DND-41 (cell line): Measurements from ENCODE around the gene ZSWIM8.

ENCODE experiments used
- ATAC-seq: fragments of 200-7000 bp; cut with Tn5 transposase; 3 replicates; pipeline ENCODE4 v1.9.1; 2021; ENCODE audit warnings: low read depth; ENCODE audit not compliant: insufficient read depth
- DNase-seq: peaks from one replicate; pipeline ENCODE4 v3.0.0-alpha.2; 2020
- H2AFZ ChIP-seq: 2 replicates; pipeline ENCODE4 v1.6.0; 2012; ENCODE audit warnings: low read depth, low read length
- H3K27ac ChIP-seq: 2 replicates; pipeline ENCODE4 v1.5.1; 2012; ENCODE audit warnings: low read length, inconsistent platforms
- H3K27me3 ChIP-seq: fragments of 200-600 bp; sonication (generic); 2 replicates; pipeline ENCODE4 v1.6.0; 2012; ENCODE audit warnings: low read length, mild to moderate bottlenecking, inconsistent platforms; ENCODE audit not compliant: insufficient read depth, poor library complexity
- H3K36me3 ChIP-seq: 2 replicates; pipeline ENCODE4 v1.5.1; 2012; ENCODE audit warnings: low read length, inconsistent platforms; ENCODE audit not compliant: insufficient read depth
- H3K4me1 ChIP-seq: 2 replicates; pipeline ENCODE4 v1.5.1; 2012; ENCODE audit warnings: mild to moderate bottlenecking, low read length; ENCODE audit not compliant: insufficient read depth
- H3K4me2 ChIP-seq: 2 replicates; pipeline ENCODE4 v1.6.0; 2012; ENCODE audit warnings: mild to moderate bottlenecking, moderate library complexity, low read length, inconsistent platforms; ENCODE audit not compliant: insufficient read depth
- H3K4me3 ChIP-seq, 2 experiments: fragments of 200-600 bp in 1 of 2; shearing (Covaris generic) in 1 of 2; 2 replicates each; pipeline ENCODE4 v1.5.1; 2012 to 2016; ENCODE audit warnings: inconsistent platforms in 2 of 2, low read length in 2 of 2, mild to moderate bottlenecking in 2 of 2, low read depth in 1 of 2, moderate library complexity in 1 of 2
- H3K79me2 ChIP-seq: 2 replicates; pipeline ENCODE4 v1.6.0; 2012; ENCODE audit warnings: low read length, inconsistent platforms; ENCODE audit not compliant: insufficient read depth
- H3K9ac ChIP-seq: 2 replicates; pipeline ENCODE4 v1.6.0; 2012; ENCODE audit warnings: low read depth, mild to moderate bottlenecking, inconsistent platforms, low read length, moderate library complexity
- H3K9me3 ChIP-seq: 2 replicates; pipeline ENCODE4 v1.5.1; 2012; ENCODE audit warnings: low read length, moderate library complexity, mild to moderate bottlenecking, inconsistent platforms; ENCODE audit not compliant: insufficient read depth, severe bottlenecking
- H4K20me1 ChIP-seq: 2 replicates; pipeline ENCODE4 v1.6.0; 2012; ENCODE audit warnings: low read length; ENCODE audit not compliant: insufficient read depth
- EZH2 ChIP-seq: IDR thresholded peaks from 3 replicates; pipeline ENCODE4 v1.6.1; 2012; ENCODE audit warnings: borderline replicate concordance, low read depth, mild to moderate bottlenecking, moderate library complexity, low read length, inconsistent platforms; ENCODE audit not compliant: severe bottlenecking
- TF ChIP-seq, protein P1 (sequence below): IDR thresholded peaks from 2 replicates; pipeline ENCODE4 v1.5.1; 2012; ENCODE audit warnings: borderline replicate concordance, low read length, moderate library complexity, mild to moderate bottlenecking; ENCODE audit not compliant: poor library complexity, severe bottlenecking; ENCODE audit errors: extremely low read depth

ZSWIM8 gene

DNA sequence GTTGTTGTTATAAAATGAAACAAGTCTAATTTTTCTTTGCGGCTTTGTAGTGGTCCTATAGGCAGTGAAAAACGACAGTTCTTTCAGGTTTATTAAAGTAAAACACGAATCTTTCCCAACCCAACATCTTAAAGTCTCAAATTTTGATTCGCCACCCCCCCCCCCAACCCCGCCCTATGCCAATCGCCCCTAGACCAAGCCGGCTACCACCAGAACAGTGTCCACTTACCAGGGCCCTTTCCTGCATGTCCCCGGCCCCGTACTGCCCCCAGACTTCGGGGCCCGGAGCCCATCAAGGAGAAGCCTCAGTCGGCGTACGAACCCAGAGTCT, 3.9 kb upstream of the ZSWIM8 start:
- peaks cover 80% of the 10 kb centered on the region for H3K79me2 ChIP-seq
- peak overlapping the region; percentile 78 for H3K9ac ChIP-seq
- peaks cover 32% of the 10 kb centered on the region for H3K36me3 ChIP-seq
- peak overlapping the region; percentile 69 for H2AFZ ChIP-seq
- H3K9me3 ChIP-seq: no peaks in the 10 kb centered on the region
- H3K4me1 ChIP-seq: peaks cover 58% of the 10 kb centered on the region
- peak overlapping the region; percentile 80 to 86 for H3K4me3 ChIP-seq
- peaks cover 6% of the 10 kb centered on the region; the same call in 1 of the 2 replicates for H4K20me1 ChIP-seq
- no peaks in the 10 kb centered on the region for H3K27me3 ChIP-seq
- no peak for ATAC-seq
- DNase-seq: no peak
- H3K27ac ChIP-seq: peak overlapping the region; percentile 80
- peak overlapping the region; percentile 70 for H3K4me2 ChIP-seq
- TF ChIP-seq, protein P1, sequence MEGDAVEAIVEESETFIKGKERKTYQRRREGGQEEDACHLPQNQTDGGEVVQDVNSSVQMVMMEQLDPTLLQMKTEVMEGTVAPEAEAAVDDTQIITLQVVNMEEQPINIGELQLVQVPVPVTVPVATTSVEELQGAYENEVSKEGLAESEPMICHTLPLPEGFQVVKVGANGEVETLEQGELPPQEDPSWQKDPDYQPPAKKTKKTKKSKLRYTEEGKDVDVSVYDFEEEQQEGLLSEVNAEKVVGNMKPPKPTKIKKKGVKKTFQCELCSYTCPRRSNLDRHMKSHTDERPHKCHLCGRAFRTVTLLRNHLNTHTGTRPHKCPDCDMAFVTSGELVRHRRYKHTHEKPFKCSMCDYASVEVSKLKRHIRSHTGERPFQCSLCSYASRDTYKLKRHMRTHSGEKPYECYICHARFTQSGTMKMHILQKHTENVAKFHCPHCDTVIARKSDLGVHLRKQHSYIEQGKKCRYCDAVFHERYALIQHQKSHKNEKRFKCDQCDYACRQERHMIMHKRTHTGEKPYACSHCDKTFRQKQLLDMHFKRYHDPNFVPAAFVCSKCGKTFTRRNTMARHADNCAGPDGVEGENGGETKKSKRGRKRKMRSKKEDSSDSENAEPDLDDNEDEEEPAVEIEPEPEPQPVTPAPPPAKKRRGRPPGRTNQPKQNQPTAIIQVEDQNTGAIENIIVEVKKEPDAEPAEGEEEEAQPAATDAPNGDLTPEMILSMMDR: no peak
- no peak for TF ChIP-seq EZH2

DNA sequence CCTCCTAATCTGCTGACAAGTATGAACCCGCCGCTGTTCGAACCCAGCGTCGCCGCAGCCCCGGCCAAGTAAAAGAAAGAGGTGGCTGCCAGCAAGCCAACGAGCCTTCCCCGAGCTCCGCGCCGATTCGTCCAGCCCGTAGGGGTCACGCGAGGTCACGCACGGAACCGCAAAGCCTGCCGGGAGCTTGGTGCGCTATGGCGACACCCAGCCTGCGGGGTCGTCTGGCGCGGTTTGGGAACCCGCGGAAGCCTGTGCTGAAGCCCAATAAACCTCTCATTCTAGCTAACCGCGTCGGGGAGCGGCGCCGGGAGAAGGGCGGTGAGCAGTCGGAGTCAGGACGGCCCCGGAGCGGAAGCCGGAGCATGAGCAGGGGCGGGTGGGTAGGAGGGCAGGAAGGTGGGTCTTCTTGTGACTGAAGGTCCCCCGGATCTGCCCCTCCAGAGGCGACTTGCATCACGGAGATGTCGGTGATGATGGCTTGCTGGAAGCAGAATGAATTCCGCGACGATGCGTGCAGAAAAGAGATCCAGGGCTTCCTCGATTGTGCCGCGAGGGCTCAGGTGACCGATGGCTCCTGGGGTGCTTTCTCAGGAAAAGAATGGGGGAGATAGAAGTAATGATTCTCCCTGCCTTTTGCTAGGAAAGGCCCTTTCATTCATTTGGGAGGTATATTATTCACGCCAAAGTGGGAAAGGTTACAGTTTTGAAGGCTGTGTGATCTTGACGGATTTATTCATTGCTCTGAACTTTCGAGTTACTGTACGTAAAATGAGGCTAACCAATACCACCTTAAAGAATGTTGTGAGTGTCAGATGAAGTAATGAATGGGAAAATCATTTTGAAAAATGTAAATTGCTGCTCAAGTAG, 3.3 kb upstream of the ZSWIM8 start, which contains the start of gene CHCHD1:
Gene CHCHD1 (plus strand): TSS at position 170 of the 870 bp plus-strand sequence. CDS start 28 bp downstream, at position 198.
- peaks cover 79% of the 10 kb centered on the region for H3K79me2 ChIP-seq
- peak; percentile 93 for DNase-seq

DNA sequence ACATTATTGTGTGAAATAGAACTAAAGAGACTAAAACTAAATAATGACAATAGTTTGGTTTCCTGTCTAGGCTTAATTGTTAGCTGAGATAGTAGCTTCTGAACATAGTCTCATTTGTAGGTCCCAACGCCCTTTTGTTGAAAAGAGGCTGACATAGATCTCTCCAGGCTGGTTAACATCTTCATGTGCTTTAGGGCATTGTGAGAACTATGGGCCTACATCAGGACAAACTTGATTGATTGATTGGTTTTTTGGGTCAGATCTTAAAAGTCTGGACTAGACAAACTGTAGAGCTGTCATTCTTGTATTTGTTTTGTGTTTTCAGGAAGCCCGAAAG, 2.7 kb upstream of the ZSWIM8 start:
- ATAC-seq (no peak), DNase-seq (no peak)
- H3K4me1 ChIP-seq: peaks cover 64% of the 10 kb centered on the region
- no peaks in the 10 kb centered on the region for H3K27me3 ChIP-seq
- peak overlapping the region; percentile 70 for H3K4me2 ChIP-seq
- H3K4me3 ChIP-seq: peak overlapping the region; percentile 80 to 86
- H3K9me3 ChIP-seq: no peaks in the 10 kb centered on the region
- H3K36me3 ChIP-seq: peaks cover 24% of the 10 kb centered on the region
- H4K20me1 ChIP-seq: peaks cover 8% of the 10 kb centered on the region; the same call in 1 of the 2 replicates
- TF ChIP-seq, protein P1: no peak
- TF ChIP-seq EZH2: no peak
- peak overlapping the region; percentile 80 for H3K27ac ChIP-seq
- H3K79me2 ChIP-seq: peaks cover 79% of the 10 kb centered on the region
- H2AFZ ChIP-seq: no peak overlapping the region
- H3K9ac ChIP-seq: peak overlapping the region; percentile 78

More for the DNA sequence above, 3.3 kb upstream of the ZSWIM8 start, which contains the start of gene CHCHD1:
- H4K20me1 ChIP-seq: peaks cover 8% of the 10 kb centered on the region; the same call in 1 of the 2 replicates
- H3K27me3 ChIP-seq: no peaks in the 10 kb centered on the region
- peak within 1 kb of the TSS; percentile 70 for H3K4me2 ChIP-seq
- H3K9ac ChIP-seq: peak within 1 kb of the TSS; percentile 78
- H2AFZ ChIP-seq: peak within 1 kb of the TSS; percentile 69
- H3K4me3 ChIP-seq: peak within 1 kb of the TSS; percentile 80 to 86
- H3K9me3 ChIP-seq: no peaks in the 10 kb centered on the region
- TF ChIP-seq, protein P1: no peak
- TF ChIP-seq EZH2: no peak
- peaks cover 28% of the 10 kb centered on the region for H3K36me3 ChIP-seq
- ATAC-seq: peak; percentile 76
- peaks cover 60% of the 10 kb centered on the region for H3K4me1 ChIP-seq
- H3K27ac ChIP-seq: peak within 1 kb of the TSS; percentile 80
